Measurements from ENCODE around the gene DOCK4. TPM values are rescaled to one million over a fixed set of nuclear protein-coding genes. Genes with fewer than 3 reads are reported as not detected.

Gene DOCK4
- total RNA-seq, 1 donor from 2014 or later, result 32.2 TPM

GRCh38 chr7:111752022-111752582 is 454.1 kb downstream of the DOCK4 start:
- Mint-ChIP-seq H3K27ac (ENCODE audit: unreplicated experiment) (no peak overlapping the region), H3K9me3 (ENCODE audit: unreplicated experiment) (no peaks in the 10 kb centered on the region), H3K27me3 (ENCODE audit: low read depth, unreplicated experiment) (no peaks in the 10 kb centered on the region), H3K36me3 (ENCODE audit: low read depth, unreplicated experiment) (peaks cover 5% of the 10 kb centered on the region), H3K4me1 (ENCODE audit: low read depth, unreplicated experiment) (peaks cover 8% of the 10 kb centered on the region), H3K4me3 (ENCODE audit: unreplicated experiment) (no peak overlapping the region)
- H3K9me3 ChIP-seq (ENCODE audit: insufficient read depth, low read depth, low read length), result no peaks in the 10 kb centered on the region
- no peak overlapping the region for H2AFZ ChIP-seq (ENCODE audit: low read depth, low read length)
- FAIRE-seq (no peak), DNase-seq (ENCODE audit: low read depth) (no peak)
- no peaks in the 10 kb centered on the region for H4K20me1 ChIP-seq (ENCODE audit: insufficient read depth, low read length)
- H3K36me3 ChIP-seq (ENCODE audit: insufficient read depth, low read length), result no peaks in the 10 kb centered on the region
- no peaks in the 10 kb centered on the region for H3K79me2 ChIP-seq (ENCODE audit: insufficient read depth, low read length)
- H3K4me3 ChIP-seq (ENCODE audit: insufficient read depth, low read depth, low read length), result no peak overlapping the region
- no peak overlapping the region for H3K9ac ChIP-seq (ENCODE audit: low read length)
- peak; percentile 91 for TF ChIP-seq CTCF (IDR thresholded peaks at IDR 0.05; ENCODE audit: insufficient read depth, low read depth, low read length)
- TF ChIP-seq EZH2 (IDR thresholded peaks at IDR 0.05; ENCODE audit: insufficient read depth, low read length), result no peak
- H3K27ac ChIP-seq (ENCODE audit: low read depth, low read length), result no peak overlapping the region
- no peak overlapping the region for H3K4me2 ChIP-seq (ENCODE audit: low read length)
- no peaks in the 10 kb centered on the region for H3K27me3 ChIP-seq (ENCODE audit: insufficient read depth, low read length)
- H3K4me1 ChIP-seq (ENCODE audit: insufficient read depth, low read length), result no peaks in the 10 kb centered on the region

GRCh38 chr7:111750878-111751277 is 455.3 kb downstream of the DOCK4 start:
- H4K20me1 ChIP-seq (ENCODE audit: insufficient read depth, low read length), result no peaks in the 10 kb centered on the region
- H2AFZ ChIP-seq (ENCODE audit: low read depth, low read length), result no peak overlapping the region
- FAIRE-seq (no peak), DNase-seq (ENCODE audit: low read depth) (no peak)
- H3K4me3 ChIP-seq (ENCODE audit: insufficient read depth, low read depth, low read length), result no peak overlapping the region
- Mint-ChIP-seq H3K9me3 (ENCODE audit: unreplicated experiment) (no peaks in the 10 kb centered on the region), H3K36me3 (ENCODE audit: low read depth, unreplicated experiment) (no peaks in the 10 kb centered on the region), H3K4me3 (ENCODE audit: unreplicated experiment) (no peak overlapping the region), H3K27ac (ENCODE audit: unreplicated experiment) (no peak overlapping the region), H3K27me3 (ENCODE audit: low read depth, unreplicated experiment) (no peaks in the 10 kb centered on the region), H3K4me1 (ENCODE audit: low read depth, unreplicated experiment) (no peaks in the 10 kb centered on the region)
- no peaks in the 10 kb centered on the region for H3K4me1 ChIP-seq (ENCODE audit: insufficient read depth, low read length)
- H3K36me3 ChIP-seq (ENCODE audit: insufficient read depth, low read length), result no peaks in the 10 kb centered on the region
- no peaks in the 10 kb centered on the region for H3K79me2 ChIP-seq (ENCODE audit: insufficient read depth, low read length)
- no peak overlapping the region for H3K27ac ChIP-seq (ENCODE audit: low read depth, low read length)
- no peak overlapping the region for H3K9ac ChIP-seq (ENCODE audit: low read length)
- no peaks in the 10 kb centered on the region for H3K9me3 ChIP-seq (ENCODE audit: insufficient read depth, low read depth, low read length)
- TF ChIP-seq CTCF (IDR thresholded peaks at IDR 0.05; ENCODE audit: insufficient read depth, low read depth, low read length) (no peak), EZH2 (IDR thresholded peaks at IDR 0.05; ENCODE audit: insufficient read depth, low read length) (no peak)
- no peak overlapping the region for H3K4me2 ChIP-seq (ENCODE audit: low read length)
- H3K27me3 ChIP-seq (ENCODE audit: insufficient read depth, low read length), result no peaks in the 10 kb centered on the region

DNA sequence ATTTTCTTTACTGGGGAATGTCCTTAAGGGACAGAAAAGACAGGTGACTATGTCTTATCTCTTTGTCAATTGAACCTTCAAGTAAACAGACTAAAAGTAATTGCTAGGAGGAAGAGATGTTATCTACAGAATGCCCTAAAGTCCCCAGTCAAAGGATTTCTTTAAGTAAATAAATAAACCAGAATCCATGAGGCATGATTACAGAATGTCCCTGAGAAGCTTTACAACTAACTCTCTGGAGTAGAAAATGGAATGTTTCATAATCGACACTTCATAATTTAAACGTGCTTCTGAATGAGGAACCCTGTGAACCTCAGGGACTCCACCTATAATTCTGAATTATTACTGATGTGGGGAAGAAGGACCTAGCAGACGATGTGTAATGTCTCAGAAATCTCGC is 456.0 kb downstream of the DOCK4 start:
- Mint-ChIP-seq H3K27me3 (ENCODE audit: low read depth, unreplicated experiment) (no peaks in the 10 kb centered on the region), H3K36me3 (ENCODE audit: low read depth, unreplicated experiment) (no peaks in the 10 kb centered on the region), H3K9me3 (ENCODE audit: unreplicated experiment) (no peaks in the 10 kb centered on the region), H3K27ac (ENCODE audit: unreplicated experiment) (no peak overlapping the region), H3K4me1 (ENCODE audit: low read depth, unreplicated experiment) (no peaks in the 10 kb centered on the region), H3K4me3 (ENCODE audit: unreplicated experiment) (no peak overlapping the region)
- Histone ChIP-seq H3K9me3 (ENCODE audit: insufficient read depth, low read depth, low read length) (no peaks in the 10 kb centered on the region), H3K4me2 (ENCODE audit: low read length) (no peak overlapping the region), H2AFZ (ENCODE audit: low read depth, low read length) (no peak overlapping the region), H3K9ac (ENCODE audit: low read length) (no peak overlapping the region), H3K27me3 (ENCODE audit: insufficient read depth, low read length) (no peaks in the 10 kb centered on the region), H3K36me3 (ENCODE audit: insufficient read depth, low read length) (no peaks in the 10 kb centered on the region), H3K27ac (ENCODE audit: low read depth, low read length) (no peak overlapping the region), H3K4me1 (ENCODE audit: insufficient read depth, low read length) (no peaks in the 10 kb centered on the region), H3K79me2 (ENCODE audit: insufficient read depth, low read length) (no peaks in the 10 kb centered on the region), H4K20me1 (ENCODE audit: insufficient read depth, low read length) (no peaks in the 10 kb centered on the region), H3K4me3 (ENCODE audit: insufficient read depth, low read depth, low read length) (no peak overlapping the region)
- DNase-seq (ENCODE audit: low read depth) (no peak), FAIRE-seq (no peak)
- TF ChIP-seq CTCF (IDR thresholded peaks at IDR 0.05; ENCODE audit: insufficient read depth, low read depth, low read length), result no peak
- no peak for TF ChIP-seq EZH2 (IDR thresholded peaks at IDR 0.05; ENCODE audit: insufficient read depth, low read length)
